Bronchial epithelial cell (primary cell): ENCODE measurements around the gene ZP1. TPM values are rescaled to one million over a fixed set of nuclear protein-coding genes. Genes with fewer than 3 reads are reported as not detected.

Experiments
- DNase-seq: peaks from one replicate; pipeline ENCODE4 v3.0.0-alpha.2; 2010; ENCODE audit warnings: low read depth
- FAIRE-seq: peaks from 2 replicates; lab custom pipeline; 2011; peaks lifted over from hg19 to GRCh38; lab: Jason Lieb, UNC
- H3K27me3 ChIP-seq: 2 replicates; pipeline ENCODE4 v1.5.1; 2011; ENCODE audit warnings: low read length; ENCODE audit not compliant: control insufficient read depth, insufficient read depth
- H3K36me3 ChIP-seq: 2 replicates; pipeline ENCODE4 v1.5.1; 2011; ENCODE audit warnings: low read length; ENCODE audit not compliant: control insufficient read depth, insufficient read depth
- H3K4me3 ChIP-seq: 2 replicates; pipeline ENCODE4 v1.5.1; 2011; ENCODE audit warnings: mild to moderate bottlenecking, low read depth, low read length, control low read depth
- CTCF ChIP-seq: IDR thresholded peaks from 2 replicates; pipeline ENCODE4 v1.5.1; 2011; ENCODE audit warnings: mild to moderate bottlenecking, moderate library complexity, low read length, control low read depth, inconsistent platforms; ENCODE audit not compliant: insufficient read depth, severe bottlenecking
- total RNA-seq: library from RNA; depleted of rRNA; stranded (reverse); fragments of >200 nt; gene quantifications from 2 replicates; pipeline ENCODE4 v1.2.1, GENCODE V29; 2014

ZP1 gene
- total RNA-seq, 1 donor from 2014 or later = not detected

GRCh38 chr11:60852982-60853950 lies 14.1 kb upstream of the ZP1 start:
- FAIRE-seq (no peak), DNase-seq (no peak)
- Histone ChIP-seq H3K4me3 (no peak overlapping the region), H3K27me3 (no peaks in the 10 kb centered on the region), H3K36me3 (peaks cover 5% of the 10 kb centered on the region)
- TF ChIP-seq CTCF = no peak

GRCh38 chr11:60854140-60854846 lies 13.0 kb upstream of the ZP1 start:
- DNase-seq = no peak
- H3K27me3 ChIP-seq = no peaks in the 10 kb centered on the region
- TF ChIP-seq CTCF = no peak
- no peak for FAIRE-seq
- H3K36me3 ChIP-seq = peaks cover 3% of the 10 kb centered on the region
- H3K4me3 ChIP-seq = no peak overlapping the region

- no peak for TF ChIP-seq CTCF
- Histone ChIP-seq H3K27me3 (no peaks in the 10 kb centered on the region), H3K36me3 (peaks cover 2% of the 10 kb centered on the region), H3K4me3 (no peak overlapping the region)
- no peak for DNase-seq
- FAIRE-seq = no peak
Observed at GRCh38 chr11:60854847-60855725, 12.3 kb upstream of the ZP1 start.

GRCh38 chr11:60855726-60856633 lies 11.4 kb upstream of the ZP1 start, which contains the start of gene PTGDR2:
TSS of gene PTGDR2 (minus strand) at chr11:60855950. CDS start at chr11:60853722, 2,228 bp downstream.
- FAIRE-seq = peak; percentile 72
- H3K4me3 ChIP-seq = no peak within 1 kb of the TSS
- no peak for TF ChIP-seq CTCF
- H3K27me3 ChIP-seq = no peaks in the 10 kb centered on the region
- DNase-seq = no peak
- H3K36me3 ChIP-seq = no peaks in the 10 kb centered on the region
